ENCODE data around the gene LRRC75A.

The LRRC75A gene

GRCh38 chr17:16419929-16420271, 72.1 kb downstream of the LRRC75A start:
- H3K27ac ChIP-seq: no peak overlapping the region
- TF ChIP-seq CTCF (conservative IDR thresholded peaks at IDR 0.05): no peak

GRCh38 chr17:16419074-16419928, 72.7 kb downstream of the LRRC75A start:
- no peak for TF ChIP-seq CTCF (conservative IDR thresholded peaks at IDR 0.05)
- no peak overlapping the region for H3K27ac ChIP-seq

GRCh38 chr17:16418685-16419068, 73.3 kb downstream of the LRRC75A start:
- no peak for TF ChIP-seq CTCF (conservative IDR thresholded peaks at IDR 0.05)
- no peak overlapping the region for H3K27ac ChIP-seq

- no peak for TF ChIP-seq CTCF (conservative IDR thresholded peaks at IDR 0.05)
- no peak overlapping the region for H3K27ac ChIP-seq
These were observed 73.9 kb downstream of the LRRC75A start for GRCh38 chr17:16417896-16418684.

GRCh38 chr17:16417399-16417798, 74.6 kb downstream of the LRRC75A start:
- H3K27ac ChIP-seq: no peak overlapping the region

GRCh38 chr17:16415031-16415924, 76.7 kb downstream of the LRRC75A start, which contains the start of gene TRPV2:
TSS of gene TRPV2 (plus strand) at chr17:16415571. CDS start at chr17:16417669, 2,098 bp downstream.
- no peak within 1 kb of the TSS for H3K27ac ChIP-seq
- no peak; the same call in 1 of the 2 replicates for TF ChIP-seq CTCF (conservative IDR thresholded peaks at IDR 0.05)

More at GRCh38 chr17:16417399-16417798, 74.6 kb downstream of the LRRC75A start:
- no peak for TF ChIP-seq CTCF (conservative IDR thresholded peaks at IDR 0.05)
